ENCODE data around the gene KLF15. TPM values are rescaled to one million over a fixed set of nuclear protein-coding genes. Genes with fewer than 3 reads are reported as not detected.

Gene KLF15
- 1.4 to 1.9 TPM (median 1.6 TPM) in 5 replicates for total RNA-seq (2022; extraction: Qiagen RNA extraction)

GRCh38 chr3:126357295-126358037, at the start of gene KLF15:
TSS of gene KLF15 (minus strand) at chr3:126357408. CDS start at chr3:126352922, 4,486 bp downstream.

GRCh38 chr3:126394179-126394976, 37.2 kb upstream of the KLF15 start, which contains the start of gene CFAP100:
TSS of gene CFAP100 (plus strand) at chr3:126394909. CDS start at chr3:126396001, 1,092 bp downstream.

Other genes with a start within 250 kb of the KLF15 start
- gene ALDH1L1, start 176.8 kb downstream of the KLF15 start, total RNA-seq (2022; extraction: Qiagen RNA extraction) = 0.18 to 0.36 TPM (median 0.23 TPM) in 5 replicates
- not detected in 5 replicates for gene CFAP100, start 37.5 kb upstream of the KLF15 start, total RNA-seq (2022; extraction: Qiagen RNA extraction)
- 7.8 to 9.4 TPM (median 9.1 TPM) in 5 replicates for gene ZXDC, start 118.5 kb upstream of the KLF15 start, total RNA-seq (2022; extraction: Qiagen RNA extraction)
- gene UROC1, start 160.4 kb upstream of the KLF15 start, total RNA-seq (2022; extraction: Qiagen RNA extraction) = not detected in 5 replicates
- gene CHST13, start 166.7 kb upstream of the KLF15 start, total RNA-seq (2022; extraction: Qiagen RNA extraction) = 0.31 to 1.0 TPM (median 0.91 TPM) in 5 replicates
- not detected in 5 replicates for gene C3orf22, start 201.5 kb upstream of the KLF15 start, total RNA-seq (2022; extraction: Qiagen RNA extraction)

All from A549 treated with AZD2906 at 1 μM for 4 hours (cell line).